ENCODE data around the gene FAM90A26. TPM values are rescaled to one million over a fixed set of nuclear protein-coding genes. Genes with fewer than 3 reads are reported as not detected.
"Not testable (repeated sequence)": the region's sequence is repeated elsewhere in the genome, so short reads cannot be mapped to it uniquely, and the experiment has no call there.

Gene FAM90A26
- total and polyA plus RNA-seq, 2 of the 8 experiments (the other 6 are each of a cell fraction or from before 2014, with no cell fraction given), result not detected

DNA sequence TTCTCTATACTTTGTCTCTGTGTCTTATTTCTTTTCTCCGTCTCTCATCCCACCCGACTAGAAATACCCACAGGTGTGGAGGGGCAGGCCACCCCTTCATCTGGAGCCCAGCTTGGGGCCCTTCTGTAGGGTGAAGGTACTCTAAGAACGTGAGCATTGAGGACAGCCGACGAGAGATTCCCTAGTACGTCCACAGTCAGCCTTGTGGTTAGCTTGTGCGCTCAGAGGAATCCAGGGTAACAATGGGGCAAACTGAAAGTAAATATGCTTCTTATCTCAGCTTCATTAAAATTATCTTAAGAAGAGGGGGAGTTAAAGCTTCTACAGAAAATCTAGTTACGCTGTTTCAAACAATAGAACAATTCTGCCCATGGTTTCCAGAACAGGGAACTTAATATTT lies 47.5 kb upstream of the FAM90A26 start:
- H4K20me1 ChIP-seq (replicated peaks in 1 of 2; ENCODE audit: control insufficient read depth in 1 of 2, insufficient read depth in 2 of 2, low read length in 2 of 2); H3K23ac ChIP-seq (ENCODE audit: insufficient read length); H2BK5ac ChIP-seq (ENCODE audit: low read depth, low read length); FAIRE-seq; H4K91ac ChIP-seq (replicated peaks; ENCODE audit: insufficient read length, low read length); POLR2A ChIA-PET (ENCODE audit: partially characterized antibody); H2BK15ac ChIP-seq (ENCODE audit: low read length); H3K36me3 ChIP-seq (ENCODE audit: control insufficient read depth in 2 of 4, insufficient read depth in 4 of 4, low read length in 3 of 4); H2BK12ac ChIP-seq (ENCODE audit: low read depth, low read length); H3K56ac ChIP-seq (replicated peaks; ENCODE audit: insufficient read length, low read depth, low read length); H2AK5ac ChIP-seq (ENCODE audit: low read depth, low read length); H3K79me2 ChIP-seq (ENCODE audit: control insufficient read depth in 1 of 2, insufficient read depth in 2 of 2, low read length in 2 of 2); H3K4me3 ChIP-seq (ENCODE audit: extremely low read depth in 1 of 4, insufficient read depth in 2 of 4, low read depth in 3 of 4, low read length in 4 of 4); H4K8ac ChIP-seq (ENCODE audit: extremely low read depth, insufficient read depth, low read length); H3K27me3 ChIP-seq (replicated peaks in 1 of 4; ENCODE audit: control insufficient read depth in 3 of 4, extremely low read depth in 1 of 4, insufficient read depth in 3 of 4, low read length in 3 of 4); H3K23me2 ChIP-seq (ENCODE audit: low read depth, low read length); H3K9ac ChIP-seq (replicated peaks in 1 of 4; ENCODE audit: extremely low read depth in 1 of 4, low read depth in 3 of 4, low read length in 3 of 4); H3K4ac ChIP-seq (replicated peaks; ENCODE audit: insufficient read length, low read depth, low read length); H3K4me2 ChIP-seq (ENCODE audit: insufficient read depth in 1 of 2, low read depth in 2 of 2, low read length in 2 of 2); DNase-seq (ENCODE audit: low read depth in 1 of 2, low spot score in 2 of 2); CTCF ChIA-PET (ENCODE audit: partially characterized antibody); H2BK120ac ChIP-seq (replicated peaks; ENCODE audit: low read depth, low read length); H2AFZ ChIP-seq (ENCODE audit: low read length); H3K18ac ChIP-seq (ENCODE audit: extremely low read depth, low read length); H3K27ac ChIP-seq (ENCODE audit: low read depth, low read length); H2BK20ac ChIP-seq (ENCODE audit: low read length); H3K79me1 ChIP-seq (ENCODE audit: low read depth, low read length); H3K4me1 ChIP-seq (replicated peaks in 1 of 4; ENCODE audit: control insufficient read depth in 3 of 4, insufficient read depth in 4 of 4, low read length in 3 of 4); H3K14ac ChIP-seq (ENCODE audit: insufficient read length); H3K9me3 ChIP-seq (ENCODE audit: insufficient read depth in 2 of 2, low read depth in 1 of 2, low read length in 1 of 2); H4K5ac ChIP-seq (ENCODE audit: insufficient read length, low read depth, low read length): not testable (repeated sequence)
- WGBS, 2 experiments (ENCODE audit: extremely low coverage in 1 of 2, insufficient coverage in 1 of 2, insufficient read length in 1 of 2, insufficient replicate concordance in 2 of 2, low coverage in 1 of 2, low lambda C conversion rate in 2 of 2, missing lambda C conversion rate in 1 of 2), result 97% methylated on average over 7 of the region's 8 CpGs; no CpG with 5 or more reads in 1 of the 2 experiments
